ENCODE data around the gene ZBED2. TPM values are rescaled to one million over a fixed set of nuclear protein-coding genes. Genes with fewer than 3 reads are reported as not detected.

ZBED2 gene
- total and polyA plus RNA-seq, 11 donors: 0.12 to 0.93 (median 0.56) TPM; not detected in 8

GRCh38 chr3:111593666-111594065, 1.5 kb downstream of the ZBED2 start:
- H3K4me3 ChIP-seq: no peak overlapping the region
- no peak for ATAC-seq
- 77 to 92% (median 85%) methylated on average over 9 of the region's 9 CpGs for WGBS, 4 donors
- no peak for DNase-seq
- no peaks in the 10 kb centered on the region for H3K9me3 ChIP-seq
- H3K27me3 ChIP-seq: no peaks in the 10 kb centered on the region
- H3K36me3 ChIP-seq: no peaks in the 10 kb centered on the region
- TF ChIP-seq CTCF (IDR thresholded peaks at IDR 0.05): no peak
- TF ChIP-seq POLR2A (IDR thresholded peaks at IDR 0.05): no peak
- no peaks in the 10 kb centered on the region for H3K4me1 ChIP-seq
- no peak overlapping the region for H3K27ac ChIP-seq
- intact Hi-C loops (cut with DNase I): no loop called here

GRCh38 chr3:111592936-111593335, 2.2 kb downstream of the ZBED2 start:
- no peaks in the 10 kb centered on the region for H3K36me3 ChIP-seq

GRCh38 chr3:111592143-111592542, 3.0 kb downstream of the ZBED2 start:
- Histone ChIP-seq H3K27ac (no peak overlapping the region), H3K4me1 (no peaks in the 10 kb centered on the region), H3K27me3 (no peaks in the 10 kb centered on the region), H3K4me3 (no peak overlapping the region), H3K9me3 (no peaks in the 10 kb centered on the region), H3K36me3 (no peaks in the 10 kb centered on the region)
- ATAC-seq: no peak
- no peak for TF ChIP-seq POLR2A (IDR thresholded peaks at IDR 0.05)
- no peak for TF ChIP-seq CTCF (IDR thresholded peaks at IDR 0.05)
- intact Hi-C loops (cut with DNase I): no loop called here
- no peak for DNase-seq

More at GRCh38 chr3:111592936-111593335, 2.2 kb downstream of the ZBED2 start:
- DNase-seq (no peak), ATAC-seq (no peak)
- no peaks in the 10 kb centered on the region for H3K4me1 ChIP-seq
- 73 to 85% (median 77%) methylated on average over 5 of the region's 5 CpGs for WGBS, 4 donors
- no peaks in the 10 kb centered on the region for H3K9me3 ChIP-seq
- TF ChIP-seq POLR2A (IDR thresholded peaks at IDR 0.05): no peak
- TF ChIP-seq CTCF (IDR thresholded peaks at IDR 0.05): no peak
- intact Hi-C loops (cut with DNase I): no loop called here
- no peak overlapping the region for H3K4me3 ChIP-seq
- no peak overlapping the region for H3K27ac ChIP-seq
- no peaks in the 10 kb centered on the region for H3K27me3 ChIP-seq

GRCh38 chr3:111591555-111591954, 3.6 kb downstream of the ZBED2 start:
- Histone ChIP-seq H3K9me3 (no peaks in the 10 kb centered on the region), H3K27me3 (no peaks in the 10 kb centered on the region), H3K27ac (no peak overlapping the region), H3K36me3 (no peaks in the 10 kb centered on the region), H3K4me1 (no peaks in the 10 kb centered on the region), H3K4me3 (no peak overlapping the region)
- 83 to 88% (median 88%) methylated on average over 3 of the region's 3 CpGs for WGBS, 4 donors
- ATAC-seq (no peak), DNase-seq (no peak)
- TF ChIP-seq POLR2A (IDR thresholded peaks at IDR 0.05) (no peak), CTCF (IDR thresholded peaks at IDR 0.05) (no peak)
- intact Hi-C loops (cut with DNase I): no loop called here

Data from heart left ventricle (tissue), 16 donors.